Adipose tissue (tissue), 3 donors: ENCODE results near the gene MIS12. TPM values are rescaled to one million over a fixed set of nuclear protein-coding genes. Genes with fewer than 3 reads are reported as not detected.

Experiments used
- H3K27ac ChIP-seq: one replicate; pipeline ENCODE4 v1.5.1; 2013; ENCODE audit warnings: low read depth, low read length
- WGBS, 3 donors: extraction: QIAGEN DNeasy Blood & Tissue Kit; methylation state at CpG; one replicate each; pipeline ENCODE4 v1.1.7; 2013; 5-methylcytosine and 5-hydroxymethylcytosine counted together
- polyA plus RNA-seq, 3 donors: library from polyadenylated mRNA; stranded (reverse); fragments of 200-250 nt; gene quantifications; one replicate each; pipeline ENCODE4 v1.2.3, GENCODE V29; 2013
- donor health status: healthy with polysubstance abuse.
- donor health status: Bipolar disorder and iron deficiency.
- donor health status: healthy.

Gene MIS12
- polyA plus RNA-seq, 3 donors = 7.3 to 10.3 (median 8.8) TPM

- no peak overlapping the region for H3K27ac ChIP-seq
- 80 to 87% (median 86%) methylated on average over 8 of the region's 8 CpGs for WGBS, 3 donors
These were observed 2.4 kb downstream of the MIS12 start for GRCh38 chr17:5488752-5489151.

GRCh38 chr17:5492970-5493369 lies 6.6 kb downstream of the MIS12 start:
- no peak overlapping the region for H3K27ac ChIP-seq
- 88 to 95% (median 95%) methylated on average over 2 of the region's 2 CpGs for WGBS, 3 donors

GRCh38 chr17:5499476-5500231 lies 13.3 kb downstream of the MIS12 start:
- no peak overlapping the region for H3K27ac ChIP-seq
- WGBS, 3 donors = 9 to 59% (median 41%) methylated on average over 41 to 44 of the region's 44 CpGs

- H3K27ac ChIP-seq = no peak overlapping the region
- 8 to 27% (median 18%) methylated on average over 18 of the region's 18 CpGs for WGBS, 3 donors
These were observed 13.9 kb downstream of the MIS12 start for GRCh38 chr17:5500247-5500588.

GRCh38 chr17:5500589-5501391 lies 14.4 kb downstream of the MIS12 start:
- WGBS, 3 donors = 0 to 12% (median 12%) methylated on average over 52 to 67 of the region's 67 CpGs
- H3K27ac ChIP-seq = no peak overlapping the region

- 77 to 89% (median 82%) methylated on average over 8 of the region's 8 CpGs for WGBS, 3 donors
- no peak overlapping the region for H3K27ac ChIP-seq
These were observed 15.3 kb downstream of the MIS12 start for GRCh38 chr17:5501685-5502084.

GRCh38 chr17:5502552-5502951 lies 16.2 kb downstream of the MIS12 start:
- H3K27ac ChIP-seq = no peak overlapping the region
- 94 to 98% (median 96%) methylated on average over 4 of the region's 4 CpGs for WGBS, 3 donors

GRCh38 chr17:5506307-5506706 lies 19.9 kb downstream of the MIS12 start:
- WGBS, 3 donors = 76 to 86% (median 84%) methylated on average over 5 of the region's 5 CpGs

GRCh38 chr17:5508810-5509209 lies 22.4 kb downstream of the MIS12 start:
- 23 to 77% (median 61%) methylated on average over 4 of the region's 4 CpGs for WGBS, 3 donors
- no peak overlapping the region for H3K27ac ChIP-seq

More at GRCh38 chr17:5506307-5506706, 19.9 kb downstream of the MIS12 start:
- H3K27ac ChIP-seq = no peak overlapping the region

- no peak overlapping the region for H3K27ac ChIP-seq
- 81 to 90% (median 89%) methylated on average over 8 of the region's 8 CpGs for WGBS, 3 donors
These were observed 23.1 kb downstream of the MIS12 start for GRCh38 chr17:5509482-5509881.

GRCh38 chr17:5510771-5511170 lies 24.4 kb downstream of the MIS12 start:
- 76 to 94% (median 86%) methylated on average over 8 of the region's 8 CpGs for WGBS, 3 donors
- no peak overlapping the region for H3K27ac ChIP-seq

GRCh38 chr17:5511401-5512225 lies 25.2 kb downstream of the MIS12 start:
- WGBS, 3 donors = 39 to 66% (median 49%) methylated on average over 17 of the region's 17 CpGs
- no peak overlapping the region for H3K27ac ChIP-seq

- WGBS, 3 donors = 55 to 66% (median 60%) methylated on average over 7 of the region's 7 CpGs
- no peak overlapping the region for H3K27ac ChIP-seq
These were observed 27.3 kb downstream of the MIS12 start for GRCh38 chr17:5513628-5514027.

GRCh38 chr17:5514976-5515375 lies 28.6 kb downstream of the MIS12 start:
- WGBS, 3 donors = 85 to 95% (median 94%) methylated on average over 10 of the region's 10 CpGs
- no peak overlapping the region for H3K27ac ChIP-seq

GRCh38 chr17:5516060-5516792 lies 29.9 kb downstream of the MIS12 start:
- 58 to 68% (median 60%) methylated on average over 5 of the region's 5 CpGs for WGBS, 3 donors
- H3K27ac ChIP-seq = no peak overlapping the region

GRCh38 chr17:5522476-5522875 lies 36.1 kb downstream of the MIS12 start:
- WGBS, 3 donors = 93 to 100% (median 100%) methylated on average over 1 of the region's 1 CpG
- no peak overlapping the region for H3K27ac ChIP-seq

- no peak overlapping the region for H3K27ac ChIP-seq
- 86 to 91% (median 90%) methylated on average over 5 of the region's 5 CpGs for WGBS, 3 donors
These were observed 36.9 kb downstream of the MIS12 start for GRCh38 chr17:5523249-5523648.
